Trophoblast cell (in vitro differentiated cells and primary cell): ENCODE results near the gene CCIN.
A peak's percentile ranks its signal among the peaks of the same experiment; 100 is the strongest.

Experiments
- DNase-seq, 2 donors: peaks; one replicate each; pipeline ENCODE4 v3.0.0-alpha.2; 2016
- H2AFZ ChIP-seq: 2 replicates; pipeline ENCODE4 v1.6.1; 2013; ENCODE audit warnings: low read length, moderate library complexity, mild to moderate bottlenecking; ENCODE audit not compliant: insufficient read depth, poor library complexity
- H2AK5ac ChIP-seq: 2 replicates; pipeline ENCODE4 v1.6.1; 2013; ENCODE audit warnings: mild to moderate bottlenecking, low read length
- H2BK120ac ChIP-seq: 2 replicates; pipeline ENCODE4 v1.6.1; 2013; ENCODE audit warnings: low read length, mild to moderate bottlenecking, moderate library complexity; ENCODE audit not compliant: insufficient read depth, poor library complexity
- H2BK12ac ChIP-seq: 2 replicates; pipeline ENCODE4 v1.6.1; 2013; ENCODE audit warnings: mild to moderate bottlenecking, low read length, moderate library complexity
- H2BK5ac ChIP-seq: 2 replicates; pipeline ENCODE4 v1.6.1; 2013; ENCODE audit warnings: low read length, low read depth, moderate library complexity, mild to moderate bottlenecking; ENCODE audit not compliant: poor library complexity
- H3K14ac ChIP-seq: 2 replicates; pipeline ENCODE4 v1.6.1; 2013; ENCODE audit warnings: mild to moderate bottlenecking, low read length
- H3K18ac ChIP-seq: 2 replicates; pipeline ENCODE4 v1.6.1; 2013; ENCODE audit warnings: mild to moderate bottlenecking, low read length
- H3K23ac ChIP-seq: 2 replicates; pipeline ENCODE4 v1.6.1; 2013; ENCODE audit warnings: low read length
- H3K27ac ChIP-seq: 2 replicates; pipeline ENCODE4 v1.5.1; 2013; ENCODE audit warnings: low read depth, mild to moderate bottlenecking, inconsistent platforms, low read length, moderate library complexity
- H3K27me3 ChIP-seq: 2 replicates; pipeline ENCODE4 v1.6.1; 2013; ENCODE audit warnings: inconsistent platforms, mild to moderate bottlenecking, low read length, moderate library complexity; ENCODE audit not compliant: insufficient read depth
- H3K36me3 ChIP-seq, 2 experiments: 1 replicate in 1 of 2; 2 replicates in 1 of 2; pipeline ENCODE4 v1.6.1; 2013; ENCODE audit warnings: low read length in 2 of 2, mild to moderate bottlenecking in 2 of 2, moderate library complexity in 1 of 2; ENCODE audit not compliant: insufficient read depth in 2 of 2, control insufficient read depth in 1 of 2
- H3K4ac ChIP-seq: 2 replicates; pipeline ENCODE4 v1.6.1; 2013; ENCODE audit warnings: low read depth, mild to moderate bottlenecking, low read length, moderate library complexity
- H3K4me1 ChIP-seq, 2 experiments: 1 replicate in 1 of 2; 2 replicates in 1 of 2; pipeline ENCODE4 v1.6.1; 2013; ENCODE audit warnings: low read length in 2 of 2, mild to moderate bottlenecking in 2 of 2, moderate library complexity in 1 of 2; ENCODE audit not compliant: insufficient read depth in 2 of 2, control insufficient read depth in 1 of 2
- H3K4me2 ChIP-seq: 2 replicates; pipeline ENCODE4 v1.6.1; 2013; ENCODE audit warnings: inconsistent platforms, mild to moderate bottlenecking, low read length, moderate library complexity
- H3K4me3 ChIP-seq: 2 replicates; pipeline ENCODE4 v1.5.1; 2013; ENCODE audit warnings: mild to moderate bottlenecking, low read depth, low read length, inconsistent platforms
- H3K79me1 ChIP-seq: one replicate; pipeline ENCODE4 v1.6.1; 2013; ENCODE audit warnings: low read length
- H3K79me2 ChIP-seq: 2 replicates; pipeline ENCODE4 v1.6.1; 2013; ENCODE audit warnings: low read length, mild to moderate bottlenecking; ENCODE audit not compliant: control insufficient read depth, insufficient read depth, poor library complexity
- H3K9ac ChIP-seq: 2 replicates; pipeline ENCODE4 v1.6.1; 2013; ENCODE audit warnings: mild to moderate bottlenecking, low read length
- H3K9me3 ChIP-seq: 2 replicates; pipeline ENCODE4 v1.6.1; 2013; ENCODE audit warnings: low read depth, mild to moderate bottlenecking, control low read depth, inconsistent platforms, low read length; ENCODE audit not compliant: insufficient read depth
- H4K12ac ChIP-seq: 2 replicates; pipeline ENCODE4 v1.6.1; 2013; ENCODE audit warnings: low read depth, mild to moderate bottlenecking, low read length, moderate library complexity
- H4K8ac ChIP-seq: 2 replicates; pipeline ENCODE4 v1.6.1; 2013; ENCODE audit warnings: low read depth, mild to moderate bottlenecking, low read length, moderate library complexity
- H4K91ac ChIP-seq: one replicate; pipeline ENCODE4 v1.6.1; 2013; ENCODE audit warnings: low read depth, mild to moderate bottlenecking, low read length, moderate library complexity
- WGBS: extraction: QIAGEN DNeasy Blood & Tissue Kit; methylation state at CpG from one replicate; pipeline ENCODE4 v1.1.7; 2013; ENCODE audit warnings: missing lambda C conversion rate; ENCODE audit not compliant: insufficient read length, insufficient coverage; ENCODE audit errors: extremely low coverage; 5-methylcytosine and 5-hydroxymethylcytosine counted together

The CCIN gene

GRCh38 chr9:36161187-36161586 is 8.0 kb upstream of the CCIN start:
- Histone ChIP-seq H3K79me1 (peaks cover 16% of the 10 kb centered on the region), H4K12ac (no peak overlapping the region), H4K8ac (no peak overlapping the region), H3K4ac (no peak overlapping the region), H4K91ac (no peak overlapping the region), H2AFZ (no peak overlapping the region), H3K4me1 (peaks cover 9 to 21% of the 10 kb centered on the region in 2 experiments), H3K27me3 (no peaks in the 10 kb centered on the region), H2BK120ac (no peak overlapping the region), H3K4me2 (no peak overlapping the region), H2BK5ac (no peak overlapping the region), H3K9me3 (peaks cover 2% of the 10 kb centered on the region), H3K23ac (no peak overlapping the region), H3K9ac (no peak overlapping the region), H3K36me3 (peaks cover 2% of the 10 kb centered on the region in 2 experiments), H3K27ac (no peak overlapping the region), H2AK5ac (no peak overlapping the region), H3K4me3 (no peak overlapping the region), H3K79me2 (peaks cover 3% of the 10 kb centered on the region), H3K14ac (no peak overlapping the region), H3K18ac (no peak overlapping the region), H2BK12ac (no peak overlapping the region)
- no CpG with 5 or more reads among the region's 2 CpGs for WGBS
- DNase-seq = no peak

DNA sequence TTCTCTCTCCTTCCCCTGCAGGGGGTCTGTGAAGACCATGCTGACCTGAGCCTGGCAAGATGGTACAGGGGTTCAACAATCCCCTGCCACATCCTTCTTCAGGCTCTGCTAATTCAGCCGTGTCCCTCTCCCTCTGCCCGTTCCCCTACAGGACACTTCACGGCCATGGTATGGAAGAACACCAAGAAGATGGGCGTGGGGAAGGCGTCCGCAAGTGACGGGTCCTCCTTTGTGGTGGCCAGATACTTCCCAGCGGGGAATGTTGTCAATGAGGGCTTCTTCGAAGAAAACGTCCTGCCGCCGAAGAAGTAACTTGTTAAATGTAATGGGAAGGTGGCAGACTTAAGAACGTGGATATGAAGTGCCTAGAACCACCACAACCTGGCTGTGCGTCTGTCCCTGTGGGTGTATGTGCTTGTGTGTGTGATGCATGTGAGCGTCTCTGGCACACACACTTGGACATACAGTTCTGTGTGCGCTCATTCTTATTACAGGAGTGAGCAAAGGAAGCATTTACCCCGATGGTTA is 6.9 kb upstream of the CCIN start:
- peak overlapping the region; percentile 28 for H2AK5ac ChIP-seq
- peak overlapping the region; percentile 5 for H2BK5ac ChIP-seq
- H4K8ac ChIP-seq = peak overlapping the region; percentile 10
- no peaks in the 10 kb centered on the region for H3K36me3 ChIP-seq
- H4K12ac ChIP-seq = peak overlapping the region; percentile 39
- no peak for DNase-seq
- no peak overlapping the region for H3K23ac ChIP-seq
- peak overlapping the region; percentile 29 for H3K14ac ChIP-seq
- H2BK12ac ChIP-seq = peak overlapping the region; percentile 58
- H3K4me3 ChIP-seq = no peak overlapping the region
- H3K27ac ChIP-seq = peak overlapping the region; percentile 58
- H3K79me2 ChIP-seq = peaks cover 4% of the 10 kb centered on the region
- H3K4me1 ChIP-seq = peaks cover 10 to 24% of the 10 kb centered on the region in 2 experiments
- no peak overlapping the region for H2AFZ ChIP-seq
- H3K4ac ChIP-seq = no peak overlapping the region
- no peak overlapping the region for H3K4me2 ChIP-seq
- peak overlapping the region; percentile 12 for H4K91ac ChIP-seq
- no CpG with 5 or more reads among the region's 17 CpGs for WGBS
- peaks cover 18% of the 10 kb centered on the region for H3K79me1 ChIP-seq
- no peaks in the 10 kb centered on the region for H3K9me3 ChIP-seq
- H3K9ac ChIP-seq = no peak overlapping the region
- peak overlapping the region; percentile 19 for H3K18ac ChIP-seq
- H2BK120ac ChIP-seq = peak overlapping the region; percentile 70
- no peaks in the 10 kb centered on the region for H3K27me3 ChIP-seq

DNA sequence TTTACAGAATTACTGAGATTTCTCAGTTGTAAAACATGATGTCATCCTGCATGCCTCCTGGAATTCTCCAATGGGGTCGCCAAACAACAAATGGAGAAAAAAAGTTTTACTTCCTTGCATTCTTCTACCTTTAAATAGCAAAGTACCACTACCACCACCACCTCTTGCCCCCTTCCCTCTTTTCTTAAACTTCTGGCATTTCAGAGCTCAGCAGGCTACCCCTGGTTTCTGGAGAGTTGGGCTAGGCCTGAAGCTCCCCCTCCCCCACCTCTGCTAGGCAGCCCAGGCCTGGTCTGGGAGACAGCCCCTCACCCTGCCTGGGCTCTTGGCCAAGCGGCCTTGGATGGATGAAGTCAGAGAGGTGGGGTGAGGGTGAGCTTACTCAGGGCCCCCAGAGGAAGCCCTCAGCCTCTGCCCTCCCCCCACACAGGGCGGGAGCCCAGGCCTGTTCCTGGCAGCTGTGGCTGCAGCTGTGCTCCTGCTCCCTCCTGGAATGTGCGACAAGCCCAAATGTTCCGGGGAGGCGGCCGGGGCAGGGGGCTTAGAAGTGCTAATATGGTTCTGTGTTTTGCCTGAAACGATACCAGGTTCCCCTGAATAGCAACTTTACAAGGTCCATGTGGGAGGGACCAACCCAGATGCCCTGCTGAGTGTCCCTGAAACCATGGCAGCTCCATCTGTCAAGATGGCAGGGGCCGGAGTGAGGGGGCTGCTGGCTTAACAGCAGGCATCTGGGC is 6.0 kb upstream of the CCIN start:
- H3K14ac ChIP-seq = peak overlapping the region; percentile 52
- no CpG with 5 or more reads among the region's 9 CpGs for WGBS
- no peak overlapping the region for H3K4me3 ChIP-seq
- peaks cover 4% of the 10 kb centered on the region for H3K79me2 ChIP-seq
- H2AK5ac ChIP-seq = peak overlapping the region; percentile 30
- H3K9ac ChIP-seq = no peak overlapping the region
- peak overlapping the region; percentile 20 for H3K18ac ChIP-seq
- H4K91ac ChIP-seq = peak overlapping the region; percentile 71
- H3K27ac ChIP-seq = peak overlapping the region; percentile 87
- no peaks in the 10 kb centered on the region for H3K27me3 ChIP-seq
- H3K79me1 ChIP-seq = peaks cover 18% of the 10 kb centered on the region
- peak overlapping the region; percentile 19 for H3K4ac ChIP-seq
- H3K36me3 ChIP-seq = no peaks in the 10 kb centered on the region
- no peaks in the 10 kb centered on the region for H3K9me3 ChIP-seq
- no peak for DNase-seq
- peak overlapping the region; percentile 55 for H2BK120ac ChIP-seq
- H4K8ac ChIP-seq = peak overlapping the region; percentile 68
- H3K4me1 ChIP-seq = peaks cover 10 to 24% of the 10 kb centered on the region in 2 experiments
- H3K23ac ChIP-seq = no peak overlapping the region
- peak overlapping the region; percentile 88 for H2BK12ac ChIP-seq
- H2BK5ac ChIP-seq = peak overlapping the region; percentile 49
- peak overlapping the region; percentile 67 for H4K12ac ChIP-seq
- H2AFZ ChIP-seq = peak overlapping the region; percentile 33
- H3K4me2 ChIP-seq = no peak overlapping the region

DNA sequence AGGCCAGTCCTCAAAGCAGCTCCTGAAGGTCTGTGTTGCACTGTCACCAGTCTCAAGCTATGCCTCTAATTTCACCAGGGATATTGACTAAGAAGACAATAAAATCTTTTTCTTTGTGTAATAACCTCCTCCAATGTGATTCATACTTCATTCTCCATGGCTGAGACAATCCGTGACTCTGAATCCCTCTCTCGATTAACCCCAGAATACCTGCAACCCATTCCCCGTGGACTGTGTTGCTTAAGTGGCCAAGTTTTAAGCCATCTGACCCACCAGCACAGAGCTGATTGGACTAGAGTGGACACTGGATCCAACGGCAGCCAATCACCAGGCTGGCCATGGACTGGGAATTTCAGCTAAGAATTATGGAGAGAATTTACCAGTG is 5.4 kb upstream of the CCIN start:
- Histone ChIP-seq H3K9ac (no peak overlapping the region), H2BK120ac (peak overlapping the region; percentile 55), H4K8ac (peak overlapping the region; percentile 68), H2BK12ac (peak overlapping the region; percentile 88), H3K18ac (peak overlapping the region; percentile 20), H3K4me1 (peaks cover 10 to 24% of the 10 kb centered on the region in 2 experiments), H3K27ac (peak overlapping the region; percentile 87), H4K91ac (peak overlapping the region; percentile 71), H3K79me2 (peaks cover 4% of the 10 kb centered on the region), H2BK5ac (peak overlapping the region; percentile 49), H3K27me3 (no peaks in the 10 kb centered on the region), H3K4me2 (no peak overlapping the region), H3K4ac (peak overlapping the region; percentile 19), H3K14ac (peak overlapping the region; percentile 52), H3K9me3 (no peaks in the 10 kb centered on the region), H3K36me3 (no peaks in the 10 kb centered on the region), H4K12ac (peak overlapping the region; percentile 67), H3K23ac (no peak overlapping the region), H2AK5ac (peak overlapping the region; percentile 82), H2AFZ (peak overlapping the region; percentile 33), H3K4me3 (no peak overlapping the region), H3K79me1 (peaks cover 20% of the 10 kb centered on the region)
- no peak for DNase-seq
- WGBS = no CpG with 5 or more reads among the region's 4 CpGs
